HPDE6-E6E7 (cell line): Measurements from ENCODE around the gene RPL13.
"Not testable (repeated sequence)": the region's sequence is repeated elsewhere in the genome, so short reads cannot be mapped to it uniquely, and the experiment has no call there.

Experiments
- DNase-seq: peaks from one replicate; pipeline ENCODE4 v3.0.0; 2011; ENCODE audit warnings: missing footprints; ENCODE audit errors: extremely low spot score

The RPL13 gene

DNA sequence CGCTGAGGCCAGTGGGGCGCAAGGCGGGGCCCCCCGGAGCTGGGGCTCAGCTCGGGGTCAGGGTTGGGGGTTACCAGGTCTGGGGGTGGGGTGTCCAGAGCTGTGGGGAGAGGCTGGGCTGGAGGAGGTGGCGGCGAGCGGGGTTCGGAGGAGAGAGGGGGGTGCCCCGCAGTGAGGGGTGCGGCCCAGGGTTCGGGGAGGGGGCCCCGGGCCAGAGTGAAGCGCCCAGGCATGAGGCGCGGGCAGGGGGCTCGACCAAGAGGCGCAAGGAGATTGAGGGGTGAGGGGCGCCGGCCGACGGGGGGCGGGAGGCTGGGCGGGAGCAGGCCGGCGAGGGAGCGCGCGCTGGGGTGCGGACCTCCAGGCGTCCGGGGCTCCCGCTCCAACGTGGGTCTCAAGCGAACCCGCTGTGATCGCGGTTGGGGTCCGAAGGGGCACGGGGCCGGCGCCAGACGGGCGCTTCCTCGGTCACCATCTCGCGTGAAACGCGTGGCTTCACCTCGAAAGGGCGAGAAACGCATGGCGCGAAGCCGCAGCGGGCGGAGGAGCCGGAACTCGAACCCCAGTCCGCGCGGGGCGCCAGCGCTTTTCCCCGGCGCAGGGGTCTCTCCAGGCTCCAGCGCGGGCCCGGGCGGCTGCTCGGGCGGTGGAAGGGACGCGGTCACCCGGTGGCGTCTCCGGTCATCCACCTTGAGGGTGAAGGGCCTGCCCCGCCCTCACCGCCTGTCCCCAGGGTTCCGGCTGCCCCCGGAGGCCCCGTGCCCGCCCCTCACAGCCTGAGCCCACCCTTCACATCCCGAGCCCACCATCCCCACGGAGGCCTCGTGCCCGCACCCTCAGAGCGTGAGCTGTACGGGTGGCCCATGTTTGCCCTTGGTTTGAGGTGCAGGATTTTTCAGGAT lies 15.9 kb downstream of the RPL13 start:
- no peak for DNase-seq

DNA sequence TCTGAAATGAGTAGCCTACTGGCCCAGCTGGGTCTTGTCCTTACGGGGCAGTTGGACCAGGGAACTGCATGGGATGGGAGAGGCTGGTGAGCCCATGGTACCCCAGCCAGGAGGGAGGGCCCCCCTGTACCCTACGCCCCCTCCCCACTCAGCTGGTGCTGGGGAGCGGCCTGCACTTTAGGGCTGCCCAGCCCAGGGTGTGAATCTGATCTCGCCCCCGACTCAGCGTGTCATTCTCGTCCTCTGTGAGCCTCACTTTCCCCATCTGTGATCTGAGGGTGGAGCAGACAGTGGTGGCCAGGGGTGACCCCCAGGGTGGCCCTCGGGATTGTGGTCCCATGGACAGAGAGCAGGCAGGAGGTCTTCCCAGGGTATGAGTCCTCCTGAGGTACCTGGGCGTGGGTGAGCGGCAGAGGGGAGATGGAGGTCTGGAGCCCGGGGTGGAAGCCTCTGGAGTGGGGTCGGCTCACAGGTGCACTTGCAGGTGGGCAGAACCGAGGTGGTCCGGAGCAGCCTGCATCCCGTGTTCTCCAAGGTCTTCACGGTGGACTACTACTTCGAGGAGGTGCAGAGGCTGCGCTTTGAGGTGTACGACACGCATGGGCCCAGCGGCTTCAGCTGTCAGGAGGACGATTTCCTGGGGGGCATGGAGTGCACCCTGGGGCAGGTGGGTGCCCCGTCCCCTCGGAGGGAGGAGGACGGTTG lies 16.7 kb downstream of the RPL13 start:
- no peak for DNase-seq

DNA sequence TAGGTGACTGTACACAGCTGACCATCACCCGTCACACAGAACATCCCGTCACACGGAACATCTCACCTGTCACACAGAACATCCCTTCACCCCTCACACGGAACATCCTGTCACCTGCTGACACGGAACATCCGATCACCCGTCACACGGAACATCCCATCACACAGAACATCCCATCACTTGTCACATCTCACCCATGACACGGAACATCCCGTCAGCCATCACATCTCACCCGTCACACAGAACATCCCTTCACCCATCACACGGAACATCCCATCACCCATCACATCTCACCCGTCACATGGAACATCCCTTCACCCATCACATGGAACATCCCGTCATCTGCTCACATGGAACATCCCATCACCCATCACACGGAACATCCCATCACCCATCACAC lies 18.9 kb downstream of the RPL13 start:
- no peak for DNase-seq

DNA sequence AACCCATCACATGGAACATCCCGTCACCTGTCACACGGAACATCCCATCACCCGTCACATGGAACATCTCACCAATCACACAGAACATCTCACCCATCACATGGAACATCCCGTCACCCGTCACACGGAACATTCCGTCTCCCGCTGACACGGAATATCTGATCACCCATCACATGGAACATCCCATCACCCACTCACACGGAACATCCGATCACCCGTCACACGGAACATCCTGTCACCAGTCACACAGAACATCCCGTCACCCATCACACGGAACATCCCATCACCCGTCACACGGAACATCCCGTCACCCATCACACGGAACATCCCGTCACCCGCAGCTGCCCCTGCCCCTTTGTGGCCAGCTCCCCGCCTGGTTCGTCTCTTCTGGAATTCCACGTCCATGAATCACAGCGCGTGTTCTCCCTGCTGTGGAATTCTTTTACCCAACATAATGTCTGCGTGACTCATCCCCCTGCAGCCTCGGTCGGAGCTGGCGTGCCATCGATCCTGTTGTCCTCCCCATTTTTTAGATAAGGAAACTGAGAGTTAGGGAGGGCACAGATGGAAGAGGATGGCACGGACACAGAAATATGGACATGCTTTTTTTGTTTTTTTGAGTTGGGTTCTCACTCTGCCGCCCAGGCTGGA lies 20.7 kb downstream of the RPL13 start:
- DNase-seq, result peak; percentile 88

DNA sequence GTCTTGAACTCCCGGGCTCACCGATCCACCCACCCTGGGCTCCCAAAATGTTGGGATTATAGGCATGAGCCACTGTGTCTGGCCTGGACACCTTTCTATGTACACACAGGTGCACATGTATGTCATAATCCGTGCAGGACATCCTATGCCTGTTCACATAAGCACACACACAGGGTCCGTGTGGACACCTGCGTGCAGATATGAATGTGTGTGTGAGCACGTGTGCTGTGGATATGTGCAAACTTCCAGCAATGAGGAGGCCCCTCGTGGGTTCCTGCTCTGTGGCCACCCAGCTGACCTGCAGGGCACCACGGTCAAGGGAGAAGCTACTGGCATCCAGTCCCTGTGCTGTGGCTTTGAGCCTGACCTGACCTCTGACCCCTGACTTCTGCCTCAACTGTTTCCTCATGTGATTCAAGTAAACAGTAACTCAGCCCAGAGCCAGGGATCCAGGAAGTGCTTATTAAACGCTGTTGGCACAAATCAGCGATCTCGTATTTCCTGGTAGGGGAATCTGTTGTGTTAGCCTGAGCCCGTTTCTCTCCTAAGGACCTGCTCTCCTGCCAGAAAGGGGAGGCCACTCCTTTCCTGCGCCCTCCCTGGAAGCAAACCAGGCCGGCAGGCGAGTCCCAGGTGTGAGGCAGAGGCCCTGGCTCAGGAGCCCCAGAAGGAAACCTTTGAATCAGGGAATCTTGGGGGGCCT lies 21.5 kb downstream of the RPL13 start:
- DNase-seq, result peak; percentile 70

DNA sequence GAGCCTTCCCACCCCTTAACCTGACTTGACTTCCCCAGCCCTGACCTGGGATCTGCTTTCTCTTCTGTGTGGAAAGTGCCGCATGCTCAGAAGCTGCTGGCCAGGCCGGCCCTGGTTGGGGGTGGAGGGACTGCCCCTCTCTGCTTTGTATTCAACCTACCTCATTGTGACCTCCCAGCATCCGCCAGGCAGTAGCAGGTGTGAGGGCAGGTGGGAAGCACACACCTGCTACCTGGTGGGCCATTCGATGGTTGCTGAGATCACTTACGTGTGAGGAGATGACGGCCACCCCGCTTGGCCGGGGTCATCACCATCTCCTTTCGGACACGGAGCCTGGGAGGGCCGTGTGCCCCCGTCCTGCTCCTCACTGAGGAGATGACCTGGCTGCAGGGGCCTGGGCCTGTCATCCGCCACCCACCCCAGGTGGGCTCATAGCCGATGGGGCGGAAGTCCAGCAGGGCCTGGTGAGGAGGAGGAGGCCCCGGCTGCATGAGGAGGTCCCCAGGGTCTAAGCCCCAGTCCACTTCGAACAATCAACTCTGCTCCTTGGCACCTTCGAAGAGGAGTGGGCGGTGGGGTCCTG lies 22.2 kb downstream of the RPL13 start:
- no peak for DNase-seq

DNA sequence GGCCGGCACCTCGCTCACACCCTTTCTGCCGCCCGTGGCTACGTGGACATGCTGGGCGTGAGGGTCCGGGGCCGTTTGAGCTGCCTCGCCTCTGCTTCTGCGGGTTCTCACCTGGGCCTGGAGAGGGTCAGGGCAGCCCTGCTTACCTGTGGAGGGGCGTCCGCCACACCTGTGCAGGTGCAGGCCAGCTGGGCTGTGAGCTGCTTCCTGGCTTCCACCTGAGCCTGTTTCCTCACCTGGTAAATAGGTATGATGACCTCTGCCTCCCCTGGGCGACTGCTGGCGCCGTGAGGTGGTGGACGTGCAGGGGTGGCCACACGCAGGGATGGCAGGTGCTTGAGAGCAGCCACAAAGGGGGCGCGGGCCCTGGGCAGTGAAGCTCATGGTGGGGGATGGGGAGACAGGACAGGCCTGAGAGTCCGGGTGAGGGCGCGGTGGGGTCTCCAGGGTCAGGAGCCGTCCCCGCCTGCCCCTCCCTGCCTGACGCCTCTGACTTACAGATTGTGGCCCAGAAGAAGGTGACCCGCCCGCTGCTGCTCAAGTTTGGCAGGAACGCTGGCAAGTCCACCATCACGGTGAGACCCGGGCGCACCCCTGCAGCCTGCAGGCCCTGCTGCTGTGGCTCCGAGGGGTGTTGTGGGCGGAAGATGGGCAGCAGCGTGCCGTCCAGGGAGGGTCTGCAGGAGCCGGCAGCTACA lies 22.9 kb downstream of the RPL13 start:
- DNase-seq, result no peak

DNA sequence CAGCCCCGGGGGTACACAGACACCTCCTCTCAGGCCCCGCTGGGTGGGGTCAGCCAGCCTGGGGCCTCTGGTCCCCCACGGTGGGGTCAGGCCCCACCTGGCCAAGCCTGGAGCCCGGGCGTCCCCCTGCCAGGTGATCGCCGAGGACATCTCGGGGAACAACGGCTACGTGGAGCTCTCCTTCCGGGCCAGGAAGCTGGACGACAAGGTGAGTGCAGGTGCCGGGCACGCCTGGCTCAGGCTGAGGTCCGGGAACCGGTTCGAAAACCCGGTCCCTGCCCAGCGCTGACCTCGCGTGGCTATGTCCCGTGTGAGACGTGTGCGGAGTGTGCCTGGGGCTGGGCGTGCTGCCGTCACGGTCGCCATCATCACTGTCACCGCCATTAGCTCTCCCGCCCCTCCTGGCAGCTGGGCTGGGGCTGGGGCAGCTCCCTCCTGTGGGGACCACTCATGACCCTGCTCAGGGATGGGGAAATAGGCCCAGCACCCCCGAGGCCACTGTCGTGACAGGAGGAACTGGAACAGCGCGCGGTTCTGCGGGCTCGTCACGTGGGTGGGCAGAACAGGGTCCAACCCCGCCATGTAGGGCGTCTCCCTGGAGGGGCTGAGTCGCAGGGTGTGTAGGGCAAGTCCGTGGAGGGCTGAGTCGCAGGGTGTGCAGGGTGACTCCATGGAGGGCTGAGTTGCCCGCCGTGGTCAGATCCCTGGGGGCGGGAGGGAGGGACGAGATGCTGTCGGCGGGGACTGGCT lies 23.6 kb downstream of the RPL13 start:
- no peak for DNase-seq

DNA sequence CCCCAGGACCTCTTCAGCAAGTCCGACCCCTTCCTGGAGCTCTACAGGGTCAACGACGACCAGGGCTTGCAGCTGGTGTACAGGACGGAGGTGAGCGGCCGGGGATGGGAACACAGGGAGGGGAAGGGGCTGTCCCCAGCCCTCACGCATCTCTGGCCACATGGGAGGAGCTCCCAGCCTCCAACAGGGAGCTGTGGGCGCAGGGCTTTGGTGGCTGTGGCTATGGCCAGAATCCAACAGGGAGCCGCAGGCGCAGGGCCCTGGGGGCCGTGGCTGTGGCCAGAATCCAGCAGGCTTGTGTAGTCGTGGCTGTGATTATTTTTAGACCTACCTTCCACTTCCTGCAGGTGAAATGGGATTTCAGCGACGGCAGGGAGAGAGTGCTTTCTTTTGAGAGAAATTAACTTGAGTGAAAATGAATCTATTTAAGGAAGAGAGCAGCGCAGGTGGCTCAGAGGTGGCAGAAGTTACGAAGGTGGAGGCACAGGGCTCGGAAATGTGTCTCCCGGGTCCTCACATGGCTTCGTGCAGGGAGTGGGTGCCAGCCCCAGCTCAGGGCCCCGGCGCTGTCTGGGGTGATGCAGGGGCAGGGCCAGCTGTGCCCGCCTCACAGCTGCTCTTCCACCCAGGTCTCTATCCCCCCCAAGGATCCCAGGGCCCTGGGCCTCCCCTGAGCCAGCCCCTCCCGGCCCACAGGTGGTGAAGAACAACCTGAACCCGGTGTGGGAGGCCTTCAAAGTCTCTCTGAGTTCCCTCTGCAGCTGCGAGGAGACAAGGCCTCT lies 24.5 kb downstream of the RPL13 start:
- no peak for DNase-seq

DNA sequence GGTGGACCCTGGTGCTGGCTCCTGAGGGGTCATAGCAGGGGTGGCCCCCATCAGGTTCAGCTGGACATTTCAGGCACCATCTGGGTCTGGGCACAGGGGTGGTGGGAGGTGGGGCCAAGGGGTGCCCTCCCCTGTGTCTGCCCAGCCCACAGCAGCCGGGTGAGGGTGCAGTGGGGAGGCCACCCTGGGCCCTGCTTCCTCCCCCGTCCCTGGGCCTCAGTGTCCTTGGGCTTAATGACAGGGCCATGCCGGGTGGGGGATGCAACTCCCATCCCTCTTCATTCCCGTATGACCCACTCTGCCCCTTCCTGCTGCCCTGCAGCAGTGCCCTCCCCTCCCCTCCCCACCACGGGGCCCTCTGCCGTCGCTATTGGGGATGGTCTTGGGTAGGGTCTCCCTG lies 25.7 kb downstream of the RPL13 start:
- DNase-seq, result no peak

DNA sequence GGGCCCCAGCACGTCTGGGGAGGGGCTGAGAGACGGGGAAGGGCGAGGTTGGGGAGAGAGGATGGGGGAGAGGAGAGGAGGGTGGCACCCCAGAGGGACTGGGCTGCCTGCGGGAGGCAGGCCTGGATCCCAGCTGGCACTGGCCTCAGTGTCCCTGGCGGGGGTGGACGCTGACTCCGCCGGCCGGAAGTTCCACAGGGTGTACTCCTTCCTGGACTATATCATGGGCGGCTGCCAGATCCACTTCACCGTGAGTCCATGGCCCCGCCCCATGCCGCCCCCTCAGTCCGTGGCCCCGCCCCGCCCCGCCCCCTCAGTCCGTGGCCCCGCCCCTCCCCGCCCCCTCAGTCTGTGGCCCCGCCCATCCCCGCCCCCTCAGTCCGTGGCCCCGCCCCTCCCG lies 26.4 kb downstream of the RPL13 start:
- no peak for DNase-seq

DNA sequence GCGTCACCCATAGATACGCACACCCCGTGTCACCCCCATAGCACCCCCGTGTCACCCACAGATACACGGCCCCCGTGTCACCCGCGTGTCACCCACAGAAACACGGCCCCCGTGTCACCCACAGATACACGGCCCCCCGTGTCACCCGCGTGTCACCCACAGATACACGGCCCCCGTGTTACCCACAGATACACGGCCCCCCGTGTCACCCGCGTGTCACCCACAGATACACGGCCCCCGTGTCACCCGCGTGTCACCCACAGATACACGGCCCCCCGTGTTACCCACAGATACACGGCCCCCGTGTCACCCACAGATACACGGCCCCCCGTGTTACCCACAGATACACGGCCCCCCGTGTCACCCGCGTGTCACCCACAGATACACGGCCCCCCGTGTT lies 27.2 kb downstream of the RPL13 start:
- DNase-seq, result not testable (repeated sequence)

DNA sequence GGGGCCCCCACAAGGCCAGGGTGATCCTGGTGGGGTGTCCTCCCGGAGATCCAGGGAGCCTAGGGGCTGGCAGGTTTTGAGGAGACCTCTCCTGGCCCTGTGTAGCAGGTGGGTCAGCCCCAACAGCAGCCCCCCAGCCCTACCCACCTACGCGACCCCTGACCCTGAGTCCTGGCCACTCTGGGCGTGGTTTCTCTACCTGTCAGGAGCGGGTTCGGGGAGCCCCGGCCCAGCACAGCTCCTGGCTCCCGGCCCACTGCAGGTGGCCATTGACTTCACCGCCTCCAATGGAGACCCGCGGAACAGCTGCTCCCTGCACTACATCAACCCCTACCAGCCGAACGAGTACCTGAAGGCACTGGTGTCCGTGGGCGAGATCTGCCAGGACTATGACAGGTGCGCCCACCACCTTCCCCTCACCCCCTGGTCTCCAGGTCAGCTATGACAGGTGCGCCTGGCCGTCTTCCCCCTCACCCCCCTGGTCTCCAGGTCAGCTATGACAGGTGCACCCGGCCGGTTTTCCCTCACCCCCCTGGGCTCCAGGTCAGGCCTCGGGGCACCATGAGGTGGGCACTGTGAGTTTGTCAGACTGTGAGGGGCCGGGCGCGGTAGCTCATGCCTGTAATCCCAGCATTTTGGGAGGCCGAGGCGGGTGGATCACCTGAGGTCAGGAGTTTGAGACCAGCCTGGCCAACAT lies 28.1 kb downstream of the RPL13 start:
- no peak for DNase-seq

DNA sequence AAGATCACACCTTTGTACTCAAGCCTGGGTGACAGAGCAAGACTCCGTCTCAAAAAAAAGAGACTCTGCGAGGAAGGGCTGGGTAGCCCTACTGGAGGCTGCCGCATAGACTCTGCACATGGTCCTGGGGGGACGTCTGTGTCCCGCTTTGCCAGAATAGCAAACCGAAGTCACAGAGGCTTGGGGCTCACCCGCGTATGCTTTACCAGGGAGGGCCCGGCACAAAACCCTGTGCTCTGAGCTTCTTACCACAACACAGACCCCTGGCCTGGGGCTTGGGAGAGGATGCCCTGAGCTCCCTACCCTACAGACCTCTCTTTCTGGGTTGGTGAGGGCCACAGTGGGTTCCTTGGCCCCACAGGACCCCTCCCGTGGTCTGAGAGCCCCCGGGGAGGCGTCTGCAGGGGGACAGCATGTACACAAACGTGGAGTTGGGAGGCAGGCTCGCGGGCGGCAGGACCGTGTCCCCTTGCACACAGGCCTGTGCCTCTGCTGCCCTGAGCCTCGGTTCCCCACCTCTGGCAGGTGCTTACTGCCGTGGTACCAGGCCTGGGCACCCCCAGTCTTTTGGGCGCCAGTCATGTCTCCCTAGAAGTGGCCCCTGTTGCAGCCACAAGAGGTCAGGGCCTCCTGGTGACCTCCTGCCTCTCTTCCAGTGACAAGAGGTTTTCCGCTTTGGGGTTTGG lies 28.9 kb downstream of the RPL13 start:
- no peak for DNase-seq

DNA sequence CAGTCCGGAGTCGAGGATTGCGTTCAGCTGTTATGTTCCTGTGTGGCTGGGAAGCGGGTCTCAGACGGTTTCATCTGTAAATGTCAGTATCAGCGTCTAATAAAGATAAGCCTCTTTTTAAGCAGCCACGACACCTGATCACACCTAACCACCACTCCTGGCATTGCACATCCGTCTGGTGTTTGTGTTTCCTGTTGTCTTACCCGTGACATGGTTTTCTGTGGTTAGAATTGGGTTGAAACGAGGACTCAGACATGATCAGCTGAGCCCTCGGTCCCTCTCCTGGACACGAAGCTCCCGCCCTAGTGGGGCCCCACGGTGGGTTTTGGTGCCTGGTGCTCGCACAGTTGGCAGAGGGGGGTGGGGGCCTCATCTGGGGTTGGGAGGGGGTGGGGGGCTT lies 33.4 kb downstream of the RPL13 start:
- DNase-seq, result no peak

DNA sequence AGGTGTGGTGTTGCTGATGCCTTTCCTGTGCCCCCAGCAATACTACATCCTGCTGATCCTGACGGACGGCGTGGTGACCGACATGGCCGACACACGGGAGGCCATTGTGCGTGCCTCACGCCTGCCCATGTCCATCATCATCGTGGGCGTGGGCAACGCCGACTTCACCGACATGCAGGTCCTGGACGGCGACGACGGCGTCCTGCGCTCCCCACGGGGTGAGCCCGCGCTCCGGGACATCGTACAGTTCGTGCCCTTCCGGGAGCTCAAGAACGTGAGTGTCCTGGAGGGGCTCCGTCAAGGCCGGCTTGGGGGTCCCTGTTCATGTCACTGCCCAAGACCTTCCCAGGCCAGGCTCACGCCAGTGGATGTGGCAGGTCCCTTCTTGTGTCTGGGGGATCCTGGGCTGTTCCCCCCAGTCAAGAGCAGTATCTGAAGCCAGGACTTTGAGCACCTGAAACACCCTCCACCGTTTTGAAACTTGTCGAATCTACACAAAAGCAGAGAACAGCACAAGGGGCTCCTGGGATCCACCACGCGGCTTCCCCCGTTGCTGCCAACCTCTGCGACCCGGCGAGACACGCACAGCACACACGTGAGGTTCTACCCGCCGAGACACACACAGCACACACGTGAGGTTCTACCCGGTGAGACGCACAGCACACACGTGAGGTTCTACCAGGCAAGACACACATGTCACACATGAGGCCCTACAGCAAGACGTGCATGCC lies 35.0 kb downstream of the RPL13 start:
- no peak for DNase-seq

DNA sequence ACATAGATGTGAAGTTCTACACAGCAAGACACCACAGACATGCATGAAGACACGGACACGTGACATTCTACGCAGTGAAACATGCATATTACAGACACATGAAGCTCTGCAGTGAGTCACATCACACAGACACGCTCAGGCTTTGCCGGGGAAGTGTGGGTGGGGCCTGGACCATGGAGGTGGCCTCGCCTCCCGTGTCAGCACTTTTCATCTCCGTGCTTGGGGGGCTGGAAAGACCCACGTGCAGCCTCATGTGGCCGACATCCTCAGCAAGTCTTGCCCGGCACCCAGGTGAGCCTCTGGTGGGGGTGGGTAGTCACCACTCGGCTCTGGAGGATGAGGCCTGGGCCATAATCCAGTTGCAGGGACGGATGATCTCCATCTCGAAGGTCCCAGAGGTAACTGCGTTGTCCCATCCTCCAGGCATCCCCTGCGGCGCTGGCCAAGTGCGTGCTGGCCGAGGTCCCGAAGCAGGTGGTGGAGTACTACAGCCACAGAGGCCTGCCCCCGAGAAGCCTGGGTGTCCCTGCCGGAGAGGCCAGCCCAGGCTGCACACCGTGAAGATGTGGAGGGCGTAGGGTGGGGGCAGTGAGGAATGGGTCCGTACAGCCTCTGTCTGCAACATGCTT lies 35.7 kb downstream of the RPL13 start:
- DNase-seq, result no peak
